LNCAP (cell line): ENCODE measurements around the gene ABI3BP.

Experiments used
- TF ChIP-seq, protein P1 (sequence below): fragments of 450-650 bp; IDR thresholded peaks from 2 replicates; pipeline ENCODE4 v1.5.1; 2017; ENCODE audit warnings: mild to moderate bottlenecking

ABI3BP gene

DNA sequence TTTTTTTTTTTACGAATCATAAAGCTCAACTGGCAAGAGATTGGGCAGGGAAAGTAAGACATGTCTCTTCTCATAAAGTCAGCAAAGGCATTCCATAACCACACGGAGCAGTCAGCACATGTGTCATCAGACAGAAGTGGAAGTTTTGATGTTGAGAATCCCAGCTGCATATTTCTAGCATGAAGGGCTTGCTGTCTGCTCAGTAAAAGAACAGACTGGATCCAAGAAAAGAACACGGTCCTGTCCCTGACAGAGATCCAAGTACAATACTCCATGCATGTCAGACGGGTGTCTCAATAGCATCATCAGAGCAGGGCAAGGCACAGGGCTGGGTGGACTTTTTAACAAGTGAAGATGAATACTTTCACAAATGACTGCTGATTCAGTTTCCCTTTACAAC, 38.2 kb downstream of the ABI3BP start:
- TF ChIP-seq, protein P1, sequence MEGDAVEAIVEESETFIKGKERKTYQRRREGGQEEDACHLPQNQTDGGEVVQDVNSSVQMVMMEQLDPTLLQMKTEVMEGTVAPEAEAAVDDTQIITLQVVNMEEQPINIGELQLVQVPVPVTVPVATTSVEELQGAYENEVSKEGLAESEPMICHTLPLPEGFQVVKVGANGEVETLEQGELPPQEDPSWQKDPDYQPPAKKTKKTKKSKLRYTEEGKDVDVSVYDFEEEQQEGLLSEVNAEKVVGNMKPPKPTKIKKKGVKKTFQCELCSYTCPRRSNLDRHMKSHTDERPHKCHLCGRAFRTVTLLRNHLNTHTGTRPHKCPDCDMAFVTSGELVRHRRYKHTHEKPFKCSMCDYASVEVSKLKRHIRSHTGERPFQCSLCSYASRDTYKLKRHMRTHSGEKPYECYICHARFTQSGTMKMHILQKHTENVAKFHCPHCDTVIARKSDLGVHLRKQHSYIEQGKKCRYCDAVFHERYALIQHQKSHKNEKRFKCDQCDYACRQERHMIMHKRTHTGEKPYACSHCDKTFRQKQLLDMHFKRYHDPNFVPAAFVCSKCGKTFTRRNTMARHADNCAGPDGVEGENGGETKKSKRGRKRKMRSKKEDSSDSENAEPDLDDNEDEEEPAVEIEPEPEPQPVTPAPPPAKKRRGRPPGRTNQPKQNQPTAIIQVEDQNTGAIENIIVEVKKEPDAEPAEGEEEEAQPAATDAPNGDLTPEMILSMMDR: no peak

DNA sequence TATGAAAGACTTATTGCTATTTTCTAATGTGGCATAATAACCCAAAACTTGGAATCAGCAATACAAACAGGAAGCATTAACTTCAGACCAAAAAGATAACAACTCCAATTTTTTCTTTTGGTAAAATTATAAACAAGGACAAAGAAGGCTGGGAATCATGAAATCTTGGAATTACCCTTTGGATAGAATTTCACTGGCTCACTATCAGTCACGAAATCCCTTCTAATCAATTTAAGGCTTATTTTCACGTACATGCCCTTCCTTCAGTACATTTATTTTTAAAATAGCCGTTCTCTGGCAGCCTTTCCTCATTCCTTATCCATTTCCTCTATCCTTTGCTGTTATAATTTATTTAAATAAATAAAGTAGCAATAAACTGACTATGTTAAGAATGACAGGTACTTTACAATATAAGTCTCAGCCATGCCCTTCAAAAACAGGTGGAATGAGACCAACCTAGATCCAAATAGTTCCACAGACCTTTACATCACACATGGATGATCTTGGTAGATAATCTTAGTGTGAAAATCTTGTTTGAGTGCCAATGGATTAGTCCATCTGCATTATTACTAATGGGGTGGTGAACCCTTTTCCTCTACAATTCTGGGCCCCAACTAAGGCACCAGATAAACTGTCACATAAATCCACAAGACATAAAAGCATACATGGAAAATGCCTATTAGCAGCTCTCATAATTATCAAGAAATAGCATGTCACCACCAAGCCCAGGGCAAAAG, 38.9 kb downstream of the ABI3BP start:
- TF ChIP-seq, protein P1: no peak

DNA sequence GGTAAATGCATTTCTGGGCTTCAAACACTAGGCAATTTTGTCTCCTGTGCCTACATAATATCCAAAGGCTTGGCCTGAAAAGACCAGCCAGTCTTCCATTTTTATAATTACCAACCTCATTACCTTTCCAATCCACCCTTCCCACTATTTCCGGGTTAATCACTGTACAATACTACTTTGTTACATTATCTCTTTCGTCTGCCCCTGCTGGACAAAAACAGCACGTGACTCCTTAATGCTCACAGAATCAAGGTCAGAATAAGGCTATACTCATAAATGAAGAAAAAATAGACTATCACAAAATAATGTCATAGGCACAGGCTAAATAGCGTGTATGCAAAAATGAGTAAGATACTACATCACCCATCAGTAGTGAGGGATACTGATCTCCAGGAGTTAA, 40.1 kb downstream of the ABI3BP start:
- TF ChIP-seq, protein P1: no peak

DNA sequence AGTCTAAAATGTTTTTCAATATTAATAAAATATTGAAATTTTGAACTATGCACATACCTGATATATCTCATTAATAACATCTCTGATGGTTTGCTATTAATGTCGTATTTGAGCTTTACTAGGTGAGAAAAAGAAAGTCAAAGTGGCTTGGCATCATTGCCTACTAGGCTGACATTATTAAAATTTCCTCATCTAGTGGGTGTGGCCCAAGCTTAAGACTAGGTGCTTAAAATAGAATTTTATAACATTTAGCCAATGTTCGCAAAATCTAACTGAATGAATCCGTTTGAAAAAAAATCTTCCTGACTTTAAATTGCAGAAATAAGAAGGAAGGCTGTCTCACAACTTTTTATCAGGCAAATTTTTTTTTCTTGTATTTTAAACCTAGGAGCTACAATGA, 46.1 kb downstream of the ABI3BP start:
- TF ChIP-seq, protein P1: no peak

DNA sequence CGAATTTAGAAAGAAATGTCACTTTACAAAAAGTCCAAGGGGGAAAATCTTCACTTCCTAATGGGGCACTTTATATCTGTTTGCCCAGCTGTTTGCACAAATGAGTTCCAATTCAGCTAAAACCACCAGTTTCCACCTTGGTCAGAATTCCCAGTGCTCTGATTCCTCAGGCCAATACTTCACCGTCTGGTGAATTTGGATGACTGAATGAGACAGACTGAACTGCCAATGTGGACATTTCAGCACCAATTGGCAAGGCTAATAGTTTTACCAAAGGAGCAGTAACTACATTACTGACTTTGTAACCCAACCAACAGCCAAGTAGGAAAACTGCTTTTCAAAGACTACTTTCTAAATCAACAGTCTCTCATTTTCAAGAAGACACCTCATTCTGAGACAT, 51.8 kb downstream of the ABI3BP start:
- TF ChIP-seq, protein P1: no peak

DNA sequence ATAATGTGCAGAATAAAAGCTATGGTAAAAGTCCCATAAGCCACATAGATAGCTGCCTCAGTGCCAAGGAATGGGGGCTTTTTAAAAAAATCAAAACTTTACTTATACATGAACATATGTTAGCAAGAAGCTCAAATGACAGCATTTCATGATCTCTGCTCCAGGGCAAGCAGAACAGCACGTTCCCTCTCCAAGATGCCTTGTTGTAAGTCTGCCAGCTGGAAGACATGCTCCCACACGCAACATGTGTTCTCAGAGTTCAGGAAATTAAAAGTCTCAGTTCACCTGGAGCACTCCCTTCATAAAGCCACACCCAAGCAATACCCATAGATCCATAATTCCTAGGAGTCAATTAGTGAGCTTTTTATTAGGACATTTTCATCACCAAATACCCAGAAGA, 52.2 kb downstream of the ABI3BP start:
- TF ChIP-seq, protein P1: no peak

DNA sequence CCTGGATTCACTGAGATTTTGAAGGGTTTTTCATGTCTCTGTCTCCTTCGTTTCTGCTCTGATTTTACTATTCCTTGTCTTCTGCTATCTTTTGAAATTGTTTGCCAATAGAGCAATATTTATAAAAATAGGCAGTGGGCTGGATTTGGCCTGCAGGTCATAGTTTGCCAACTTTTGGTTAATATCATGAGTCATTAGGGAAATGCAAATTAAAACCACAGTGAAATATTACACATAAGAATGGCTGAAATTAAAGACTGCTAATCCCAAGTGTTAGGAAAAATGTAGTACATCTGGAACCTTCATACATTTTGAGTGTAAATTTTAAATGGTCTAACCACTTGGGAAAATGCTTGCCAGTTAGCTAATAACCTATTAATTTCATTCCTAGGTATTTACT, 56.3 kb downstream of the ABI3BP start:
- TF ChIP-seq, protein P1: no peak

DNA sequence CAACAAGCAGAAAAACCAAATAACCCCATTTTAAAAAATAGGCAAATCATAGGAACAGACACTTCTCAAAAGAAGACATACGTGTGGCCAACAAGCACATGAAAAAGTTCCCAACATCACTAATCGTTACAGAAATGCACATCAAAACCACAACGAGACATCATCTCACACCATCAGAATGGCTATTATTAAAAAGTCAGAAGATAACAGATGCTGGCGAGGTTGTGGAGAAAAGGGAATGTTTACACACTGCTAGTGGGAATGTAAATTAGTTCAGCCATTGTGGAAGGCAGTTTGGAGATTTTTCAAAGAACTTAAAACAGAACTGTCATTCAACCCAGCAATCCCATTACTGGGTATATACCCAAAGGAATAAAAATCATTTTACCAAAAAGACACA, 60.7 kb downstream of the ABI3BP start:
- TF ChIP-seq, protein P1: no peak
